Stimulated activated CD4-positive, alpha-beta T cell treated with anti-CD3 and anti-CD28 coated beads, Interleukin-2, amount 100 ng/mL, for 48 hours (primary cell): Measurements from ENCODE around the gene CENPF.

Source experiments
- DNase-seq, 2 donors: peaks; one replicate each; pipeline ENCODE4 v3.0.0-alpha.2; 2020

The CENPF gene

GRCh38 chr1:214632091-214632490, 29.1 kb downstream of the CENPF start:
- DNase-seq: no peak

DNA sequence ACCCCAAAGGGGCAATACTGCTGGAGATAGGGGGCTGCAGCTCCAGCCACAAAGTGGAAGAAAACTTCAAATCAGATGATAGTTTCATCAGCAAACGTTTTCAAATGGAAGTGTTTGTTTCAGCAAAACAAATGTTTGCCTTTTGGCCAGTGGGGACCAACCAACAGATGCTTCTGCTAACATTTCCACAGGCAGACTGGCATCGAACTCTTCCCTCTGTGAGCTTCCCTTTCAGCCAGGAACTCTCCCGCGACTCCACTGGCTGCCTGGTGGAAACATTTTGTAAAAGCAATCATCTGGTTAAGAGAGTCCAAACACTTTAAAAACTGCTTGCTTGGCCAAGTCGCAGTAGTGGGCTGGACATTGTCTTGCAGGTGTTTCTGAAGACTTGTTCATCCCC, 30.7 kb downstream of the CENPF start:
- DNase-seq: no peak

GRCh38 chr1:214634267-214634666, 31.3 kb downstream of the CENPF start:
- no peak for DNase-seq

GRCh38 chr1:214635086-214635485, 32.1 kb downstream of the CENPF start:
- DNase-seq: no peak

- DNase-seq: no peak
These were observed 32.5 kb downstream of the CENPF start for GRCh38 chr1:214635506-214635905.

GRCh38 chr1:214636436-214636835, 33.4 kb downstream of the CENPF start:
- DNase-seq: no peak

- no peak for DNase-seq
These were observed 34.1 kb downstream of the CENPF start for GRCh38 chr1:214637125-214637524.

DNA sequence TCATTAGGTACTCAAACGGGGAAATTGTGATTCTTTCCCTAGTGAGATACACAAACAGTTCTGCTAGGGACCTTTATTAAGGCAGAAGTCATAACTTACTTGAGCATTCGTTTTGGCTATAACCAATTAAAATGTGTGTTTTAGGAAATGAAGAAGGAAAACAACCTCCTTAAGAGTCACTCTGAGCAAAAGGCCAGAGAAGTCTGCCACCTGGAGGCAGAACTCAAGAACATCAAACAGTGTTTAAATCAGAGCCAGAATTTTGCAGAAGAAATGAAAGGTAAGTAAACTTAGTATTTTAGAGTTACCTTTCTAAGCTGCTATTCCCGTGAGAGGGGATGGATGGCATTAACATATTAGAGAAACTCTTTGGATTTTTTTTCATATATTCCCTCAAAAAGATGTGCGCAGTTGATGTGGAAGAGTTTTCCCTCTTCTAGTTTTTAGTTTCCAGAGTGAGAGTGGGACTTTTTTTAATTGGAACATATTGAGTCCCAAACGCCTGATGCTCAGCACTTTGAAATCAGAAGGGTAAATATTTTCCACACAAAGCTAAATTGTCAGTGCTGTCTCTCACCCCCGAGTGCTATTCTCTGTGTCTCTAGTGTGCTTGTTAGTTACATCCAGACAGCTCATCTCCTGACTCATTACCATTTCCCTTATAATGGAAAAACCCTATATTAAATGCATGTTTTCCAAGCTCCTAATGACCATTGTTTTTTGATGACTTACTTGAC, 34.9 kb downstream of the CENPF start:
- peak in 1 of 2 donors; percentile 6 for DNase-seq

DNA sequence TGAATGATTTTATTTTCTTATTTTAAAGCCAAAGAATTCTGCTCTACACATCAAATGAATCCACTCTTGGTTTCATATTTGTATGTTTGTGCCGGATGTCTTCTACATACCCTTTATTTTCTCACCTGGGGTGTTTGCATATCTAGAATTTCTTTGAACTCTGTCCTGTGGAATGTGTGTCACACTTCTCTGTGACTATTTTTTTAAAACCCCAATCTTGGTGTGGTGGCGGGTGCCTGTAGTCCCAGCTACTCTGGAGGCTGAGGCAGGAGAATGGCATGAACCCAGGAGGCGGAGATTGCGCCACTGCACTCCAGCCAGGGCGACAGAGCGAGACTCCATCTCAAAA, 35.4 kb downstream of the CENPF start:
- no peak for DNase-seq

GRCh38 chr1:214638997-214639396, 36.0 kb downstream of the CENPF start:
- DNase-seq: no peak

- DNase-seq: no peak
These were observed 37.6 kb downstream of the CENPF start for GRCh38 chr1:214640431-214641213.

DNA sequence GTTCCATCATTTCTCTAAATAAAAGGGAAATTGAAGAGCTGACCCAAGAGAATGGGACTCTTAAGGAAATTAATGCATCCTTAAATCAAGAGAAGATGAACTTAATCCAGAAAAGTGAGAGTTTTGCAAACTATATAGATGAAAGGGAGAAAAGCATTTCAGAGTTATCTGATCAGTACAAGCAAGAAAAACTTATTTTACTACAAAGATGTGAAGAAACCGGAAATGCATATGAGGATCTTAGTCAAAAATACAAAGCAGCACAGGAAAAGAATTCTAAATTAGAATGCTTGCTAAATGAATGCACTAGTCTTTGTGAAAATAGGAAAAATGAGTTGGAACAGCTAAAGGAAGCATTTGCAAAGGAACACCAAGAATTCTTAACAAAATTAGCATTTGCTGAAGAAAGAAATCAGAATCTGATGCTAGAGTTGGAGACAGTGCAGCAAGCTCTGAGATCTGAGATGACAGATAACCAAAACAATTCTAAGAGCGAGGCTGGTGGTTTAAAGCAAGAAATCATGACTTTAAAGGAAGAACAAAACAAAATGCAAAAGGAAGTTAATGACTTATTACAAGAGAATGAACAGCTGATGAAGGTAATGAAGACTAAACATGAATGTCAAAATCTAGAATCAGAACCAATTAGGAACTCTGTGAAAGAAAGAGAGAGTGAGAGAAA, 38.4 kb downstream of the CENPF start:
- DNase-seq: no peak

DNA sequence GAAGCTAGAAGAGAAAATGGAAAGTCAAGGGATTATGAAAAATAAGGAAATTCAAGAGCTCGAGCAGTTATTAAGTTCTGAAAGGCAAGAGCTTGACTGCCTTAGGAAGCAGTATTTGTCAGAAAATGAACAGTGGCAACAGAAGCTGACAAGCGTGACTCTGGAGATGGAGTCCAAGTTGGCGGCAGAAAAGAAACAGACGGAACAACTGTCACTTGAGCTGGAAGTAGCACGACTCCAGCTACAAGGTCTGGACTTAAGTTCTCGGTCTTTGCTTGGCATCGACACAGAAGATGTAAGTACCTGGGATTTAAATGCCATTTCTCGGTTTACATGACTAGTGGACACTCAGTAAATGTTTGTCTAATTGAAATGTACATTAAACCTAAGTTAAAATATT, 40.0 kb downstream of the CENPF start:
- no peak for DNase-seq

- DNase-seq: no peak
These were observed 42.7 kb downstream of the CENPF start for GRCh38 chr1:214645712-214646111.

DNA sequence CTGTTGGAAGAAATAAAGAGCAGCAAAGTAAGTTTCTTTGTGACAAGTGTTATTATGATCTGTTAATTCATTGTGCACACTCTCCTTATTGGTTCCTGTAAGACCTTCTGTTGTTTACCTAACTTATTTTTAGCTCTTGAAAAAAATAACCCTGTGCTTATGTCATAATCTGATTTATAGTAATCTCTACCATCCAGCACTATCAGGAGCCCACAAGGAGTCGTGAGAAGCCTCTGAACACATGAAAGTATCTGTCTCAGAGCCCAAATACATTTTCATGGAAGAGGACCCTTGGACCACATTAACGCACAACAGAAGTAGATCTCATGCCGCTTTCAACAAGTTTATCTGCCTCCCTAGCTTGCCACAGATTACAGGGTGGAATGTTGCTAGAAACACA, 45.8 kb downstream of the CENPF start:
- no peak for DNase-seq

GRCh38 chr1:214649607-214650006, 46.6 kb downstream of the CENPF start:
- DNase-seq: no peak

- no peak for DNase-seq
These were observed 47.7 kb downstream of the CENPF start for GRCh38 chr1:214650664-214651063.

- DNase-seq: no peak
These were observed 54.3 kb downstream of the CENPF start for GRCh38 chr1:214657299-214657698.

DNA sequence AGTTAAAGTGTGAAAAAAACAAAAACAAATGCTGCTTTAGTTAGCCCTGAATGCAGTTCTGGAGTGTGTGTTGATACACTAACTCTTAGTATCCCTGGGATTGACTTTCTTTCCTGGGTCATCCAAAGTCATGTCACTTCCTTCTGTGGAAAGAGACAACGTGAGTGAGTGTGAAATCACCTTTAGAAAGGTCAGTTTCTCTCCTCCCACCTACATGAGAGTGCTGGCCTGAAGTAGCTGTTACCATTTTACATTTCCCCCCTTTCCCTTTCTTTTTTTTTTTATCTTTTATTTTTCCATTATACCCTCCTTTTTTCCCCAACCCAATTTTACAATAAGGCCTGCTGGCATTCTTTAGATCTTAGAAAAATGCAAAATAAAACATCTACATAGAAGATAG, 55.2 kb downstream of the CENPF start:
- no peak for DNase-seq

- DNase-seq: no peak
These were observed 55.8 kb downstream of the CENPF start for GRCh38 chr1:214658785-214659184.

DNA sequence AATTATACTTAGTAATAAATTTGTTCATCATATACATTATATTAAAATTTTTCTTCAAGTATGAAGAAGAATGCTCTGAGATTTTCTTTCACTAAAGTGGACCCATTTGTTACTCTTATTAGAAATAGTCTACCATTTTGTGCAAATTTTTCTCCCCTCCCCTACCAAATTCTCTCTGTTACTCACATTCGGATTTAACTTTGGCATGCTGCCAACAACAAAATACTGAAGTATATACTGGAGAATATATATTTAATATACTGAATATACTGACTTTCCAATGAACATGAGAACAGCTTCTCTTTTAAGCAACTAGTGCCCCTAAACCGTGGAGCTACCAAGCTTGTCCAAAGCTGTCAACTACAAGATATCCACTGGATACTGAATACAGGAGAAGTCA, 57.2 kb downstream of the CENPF start:
- no peak for DNase-seq

GRCh38 chr1:214660900-214661299, 57.9 kb downstream of the CENPF start:
- DNase-seq: no peak

DNA sequence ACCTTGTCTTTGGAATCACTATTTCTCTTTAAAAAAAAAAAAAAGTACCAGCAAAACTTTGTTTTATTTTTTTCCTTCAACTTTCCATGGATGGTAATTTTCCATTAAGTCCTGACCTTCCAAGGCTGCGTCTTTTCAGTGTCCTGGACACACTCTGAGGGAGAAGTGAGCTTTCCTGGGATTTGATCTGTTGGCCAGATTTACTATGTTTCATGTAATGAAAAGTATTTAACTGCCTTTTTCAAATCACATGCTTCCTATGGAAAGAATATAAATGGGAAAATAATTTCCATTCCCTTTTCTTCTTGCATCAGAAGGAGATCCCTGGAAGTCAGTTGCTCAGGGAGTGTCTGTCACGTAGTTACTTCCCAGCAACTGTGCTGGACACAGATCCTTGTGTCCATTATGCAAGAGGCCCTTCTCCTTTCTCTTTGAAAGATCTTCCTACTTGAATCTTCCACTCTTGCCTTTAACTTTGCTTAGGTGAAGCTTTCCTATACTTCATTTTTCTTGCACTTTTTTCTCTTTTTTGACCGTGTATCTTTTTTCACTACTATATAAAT, 59.3 kb downstream of the CENPF start:
- DNase-seq: no peak
